ENCODE data around the gene HCAR2.
"Not testable (repeated sequence)": the region's sequence is repeated elsewhere in the genome, so short reads cannot be mapped to it uniquely, and the experiment has no call there.

GRCh38 chr12:122703841-122704240, 684 bp upstream of the HCAR2 start:
- TF ChIP-seq, protein P1, sequence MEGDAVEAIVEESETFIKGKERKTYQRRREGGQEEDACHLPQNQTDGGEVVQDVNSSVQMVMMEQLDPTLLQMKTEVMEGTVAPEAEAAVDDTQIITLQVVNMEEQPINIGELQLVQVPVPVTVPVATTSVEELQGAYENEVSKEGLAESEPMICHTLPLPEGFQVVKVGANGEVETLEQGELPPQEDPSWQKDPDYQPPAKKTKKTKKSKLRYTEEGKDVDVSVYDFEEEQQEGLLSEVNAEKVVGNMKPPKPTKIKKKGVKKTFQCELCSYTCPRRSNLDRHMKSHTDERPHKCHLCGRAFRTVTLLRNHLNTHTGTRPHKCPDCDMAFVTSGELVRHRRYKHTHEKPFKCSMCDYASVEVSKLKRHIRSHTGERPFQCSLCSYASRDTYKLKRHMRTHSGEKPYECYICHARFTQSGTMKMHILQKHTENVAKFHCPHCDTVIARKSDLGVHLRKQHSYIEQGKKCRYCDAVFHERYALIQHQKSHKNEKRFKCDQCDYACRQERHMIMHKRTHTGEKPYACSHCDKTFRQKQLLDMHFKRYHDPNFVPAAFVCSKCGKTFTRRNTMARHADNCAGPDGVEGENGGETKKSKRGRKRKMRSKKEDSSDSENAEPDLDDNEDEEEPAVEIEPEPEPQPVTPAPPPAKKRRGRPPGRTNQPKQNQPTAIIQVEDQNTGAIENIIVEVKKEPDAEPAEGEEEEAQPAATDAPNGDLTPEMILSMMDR (IDR thresholded peaks at IDR 0.05), result not testable (repeated sequence)
- TF ChIP-seq POLR2A (IDR thresholded peaks at IDR 0.05), result not testable (repeated sequence)
